Measurements from ENCODE around the gene TSPAN16.

Gene TSPAN16, protein sequence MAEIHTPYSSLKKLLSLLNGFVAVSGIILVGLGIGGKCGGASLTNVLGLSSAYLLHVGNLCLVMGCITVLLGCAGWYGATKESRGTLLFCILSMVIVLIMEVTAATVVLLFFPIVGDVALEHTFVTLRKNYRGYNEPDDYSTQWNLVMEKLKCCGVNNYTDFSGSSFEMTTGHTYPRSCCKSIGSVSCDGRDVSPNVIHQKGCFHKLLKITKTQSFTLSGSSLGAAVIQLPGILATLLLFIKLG

DNA sequence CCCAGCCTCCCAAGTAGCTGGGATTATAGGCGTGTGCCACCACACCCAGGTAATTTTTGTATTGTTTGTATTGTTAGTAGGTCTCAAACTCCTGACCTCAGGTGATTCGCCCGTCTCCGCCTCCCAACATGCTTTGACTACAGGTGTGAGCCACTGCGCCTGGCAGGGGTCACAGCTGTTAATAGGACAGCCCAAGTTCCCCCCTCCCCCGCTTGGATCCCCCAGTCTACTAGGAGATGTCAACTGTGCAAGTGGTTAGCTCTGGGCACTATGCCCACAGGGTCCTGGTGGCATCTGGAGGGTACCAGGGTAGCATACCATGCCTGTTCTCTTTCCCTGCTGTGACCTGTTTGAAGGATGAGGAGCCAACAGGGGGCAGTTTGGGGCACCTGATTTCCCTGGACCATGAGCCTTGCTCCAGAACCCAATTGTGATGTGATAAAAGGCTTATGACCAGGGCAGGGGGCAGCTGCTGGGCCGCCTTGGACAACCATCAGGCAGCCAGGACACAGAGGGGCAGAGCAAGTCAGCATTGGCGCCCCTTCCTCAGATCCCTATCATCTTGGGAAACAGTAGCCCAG is at the start of gene TSPAN16:
Gene TSPAN16, plus strand, starts transcription at position 496 of the 581 bp plus-strand sequence. CDS start 138 bp downstream, outside the sequence.
- DNase-seq (ENCODE audit: low read depth in 2 of 2), result no peak

- no peak for DNase-seq (ENCODE audit: low read depth in 2 of 2)
These were observed 49.0 kb upstream of the TSPAN16 start for GRCh38 chr19:11246941-11247340.

DNA sequence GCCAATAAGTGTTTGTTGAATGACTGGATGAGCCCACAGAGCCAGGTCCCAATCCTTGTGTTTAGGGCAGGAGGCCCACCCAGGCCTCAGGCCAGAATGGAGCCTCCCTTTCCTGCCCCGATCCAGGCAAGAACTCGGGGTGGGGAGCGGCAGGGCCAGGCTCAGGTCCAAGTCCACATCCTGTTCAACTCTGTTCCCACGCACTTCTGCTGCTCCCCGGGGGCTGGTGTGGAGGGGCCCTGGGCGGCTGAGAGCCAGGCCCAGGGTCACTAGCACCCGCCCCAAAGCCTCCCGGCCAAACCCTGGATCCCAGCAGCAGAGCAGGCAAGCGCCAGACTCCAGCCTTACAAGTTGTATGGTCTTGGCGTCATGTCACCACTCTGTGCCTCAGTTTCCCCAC is 48.6 kb upstream of the TSPAN16 start:
- DNase-seq (ENCODE audit: low read depth in 2 of 2), result no peak

DNA sequence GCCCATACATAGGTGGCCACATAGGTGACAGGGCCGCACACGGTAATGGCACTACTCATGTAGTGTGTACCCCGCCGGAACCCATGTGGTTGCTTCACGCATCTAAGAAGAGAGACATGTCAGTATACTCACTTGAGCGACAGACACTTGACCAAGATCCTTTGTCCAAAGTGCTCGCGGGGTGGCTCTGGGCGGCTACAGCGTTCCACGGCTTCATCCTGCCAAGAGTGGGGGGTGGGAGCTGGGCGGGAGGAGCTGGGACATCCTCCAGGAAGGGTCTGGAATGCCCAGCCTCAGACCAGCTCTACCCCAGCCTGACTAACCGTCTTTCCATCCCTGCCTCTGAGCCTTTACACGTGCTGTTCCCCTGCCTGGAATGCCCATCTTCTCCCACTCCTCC is 48.0 kb upstream of the TSPAN16 start:
- DNase-seq (ENCODE audit: low read depth in 2 of 2), result no peak

DNA sequence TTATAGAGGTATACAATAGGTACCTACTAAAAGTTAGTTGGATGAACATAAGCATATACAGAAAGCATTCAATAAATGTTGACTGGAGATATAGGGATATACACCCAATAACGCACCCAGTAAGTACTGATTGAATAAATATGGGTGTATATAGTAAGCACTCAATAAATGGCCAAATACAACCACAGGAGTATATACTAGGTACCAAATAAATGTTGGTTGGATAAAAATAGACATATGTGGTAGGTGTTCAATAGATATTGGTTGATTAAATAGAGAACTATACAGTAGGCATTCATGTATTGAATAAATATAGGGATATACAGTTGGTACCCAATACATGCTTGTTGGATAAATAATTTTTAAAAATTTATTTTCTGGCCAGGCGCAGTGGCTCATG is 47.1 kb upstream of the TSPAN16 start:
- DNase-seq (ENCODE audit: low read depth in 2 of 2), result no peak

- DNase-seq (ENCODE audit: low read depth in 2 of 2), result no peak
These were observed 44.7 kb upstream of the TSPAN16 start for GRCh38 chr19:11251217-11251616.

DNA sequence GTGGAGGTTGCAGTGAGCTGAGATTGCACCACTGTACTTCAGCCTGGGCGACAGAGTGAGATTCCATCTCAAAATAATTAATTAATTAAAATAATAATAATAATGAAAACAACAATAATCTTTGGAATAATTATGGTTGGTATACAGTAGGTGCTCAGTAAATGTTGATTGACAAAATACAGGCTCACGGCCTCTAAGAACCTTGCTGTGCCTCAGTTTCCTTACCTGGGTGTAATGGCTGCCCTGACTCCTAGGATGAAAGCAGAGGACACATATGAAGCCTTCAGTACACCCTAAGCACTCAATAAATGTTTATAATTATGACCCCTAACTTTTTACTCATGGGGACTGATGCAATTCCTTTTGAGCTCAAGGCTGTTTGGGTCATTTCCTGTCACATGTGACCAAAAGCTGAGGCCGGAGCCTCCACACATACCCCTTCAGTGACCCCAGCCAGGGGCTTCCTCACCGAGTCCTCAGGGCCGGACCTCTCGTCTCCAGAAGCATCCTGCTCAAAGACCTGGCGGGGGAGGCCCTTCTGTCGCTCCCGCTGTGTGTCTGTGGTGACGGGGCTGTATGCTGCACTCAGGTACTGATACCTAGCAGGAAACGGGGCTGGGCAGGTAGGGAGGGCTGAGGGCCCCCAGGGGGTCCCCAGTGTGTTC is 44.2 kb upstream of the TSPAN16 start:
- no peak for DNase-seq (ENCODE audit: low read depth in 2 of 2)

- no peak for DNase-seq (ENCODE audit: low read depth in 2 of 2)
These were observed 43.1 kb upstream of the TSPAN16 start for GRCh38 chr19:11252665-11253355.

DNA sequence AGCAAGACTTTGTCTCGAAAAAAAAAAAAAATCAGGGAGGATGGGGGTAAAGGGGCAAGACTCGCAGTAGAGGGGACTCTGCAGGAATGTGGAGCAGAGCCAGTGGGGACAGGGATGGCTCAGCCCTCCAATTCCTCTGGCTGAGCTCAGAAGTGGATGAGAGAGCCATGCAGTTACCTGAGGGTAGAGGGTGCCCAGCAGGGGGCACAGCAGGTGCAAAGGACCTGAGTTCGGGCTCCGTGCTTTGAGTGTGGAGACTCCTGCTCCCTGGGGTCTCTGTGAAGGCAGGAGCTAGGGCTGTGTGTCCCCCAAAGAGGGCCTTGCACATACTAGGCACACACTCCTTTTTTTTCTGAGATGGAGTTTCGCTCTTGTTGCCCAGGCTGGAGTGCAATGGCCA is 41.3 kb upstream of the TSPAN16 start:
- no peak for DNase-seq (ENCODE audit: low read depth in 2 of 2)

GRCh38 chr19:11256189-11256588 is 39.8 kb upstream of the TSPAN16 start:
- no peak for DNase-seq (ENCODE audit: low read depth in 2 of 2)

GRCh38 chr19:11257846-11258380 is 38.0 kb upstream of the TSPAN16 start:
- DNase-seq (ENCODE audit: low read depth in 2 of 2), result no peak

GRCh38 chr19:11260996-11261395 is 35.0 kb upstream of the TSPAN16 start:
- no peak for DNase-seq (ENCODE audit: low read depth in 2 of 2)

- DNase-seq (ENCODE audit: low read depth in 2 of 2), result no peak
These were observed 34.5 kb upstream of the TSPAN16 start for GRCh38 chr19:11261431-11261970.

- no peak for DNase-seq (ENCODE audit: low read depth in 2 of 2)
These were observed 33.8 kb upstream of the TSPAN16 start, which contains the start of gene DOCK6 for GRCh38 chr19:11261971-11262839. TSS of gene DOCK6 (minus strand) at chr19:11262524. CDS start at chr19:11262440, 84 bp downstream.

DNA sequence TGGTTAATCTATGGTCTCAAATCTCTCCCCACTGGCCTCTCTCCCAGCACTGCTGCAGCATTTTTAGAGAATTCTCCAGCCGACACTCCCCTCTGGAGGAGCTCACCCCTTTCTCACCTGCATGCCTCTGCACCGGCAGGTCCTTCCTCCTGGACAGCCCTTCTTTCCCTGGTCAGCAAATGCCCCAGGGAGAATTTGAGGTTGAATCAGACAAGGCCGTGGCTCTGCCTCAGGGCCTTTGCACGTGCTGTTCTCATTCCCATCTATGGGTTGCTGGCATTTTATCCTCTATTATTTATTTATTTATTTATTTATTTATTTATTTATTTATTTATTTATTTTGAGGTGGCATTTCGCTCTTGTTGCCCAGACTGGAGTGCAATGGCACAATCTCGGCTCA is 32.2 kb upstream of the TSPAN16 start:
- no peak for DNase-seq (ENCODE audit: low read depth in 2 of 2)

- no peak for DNase-seq (ENCODE audit: low read depth in 2 of 2)
These were observed 31.3 kb upstream of the TSPAN16 start for GRCh38 chr19:11264452-11265176.

DNA sequence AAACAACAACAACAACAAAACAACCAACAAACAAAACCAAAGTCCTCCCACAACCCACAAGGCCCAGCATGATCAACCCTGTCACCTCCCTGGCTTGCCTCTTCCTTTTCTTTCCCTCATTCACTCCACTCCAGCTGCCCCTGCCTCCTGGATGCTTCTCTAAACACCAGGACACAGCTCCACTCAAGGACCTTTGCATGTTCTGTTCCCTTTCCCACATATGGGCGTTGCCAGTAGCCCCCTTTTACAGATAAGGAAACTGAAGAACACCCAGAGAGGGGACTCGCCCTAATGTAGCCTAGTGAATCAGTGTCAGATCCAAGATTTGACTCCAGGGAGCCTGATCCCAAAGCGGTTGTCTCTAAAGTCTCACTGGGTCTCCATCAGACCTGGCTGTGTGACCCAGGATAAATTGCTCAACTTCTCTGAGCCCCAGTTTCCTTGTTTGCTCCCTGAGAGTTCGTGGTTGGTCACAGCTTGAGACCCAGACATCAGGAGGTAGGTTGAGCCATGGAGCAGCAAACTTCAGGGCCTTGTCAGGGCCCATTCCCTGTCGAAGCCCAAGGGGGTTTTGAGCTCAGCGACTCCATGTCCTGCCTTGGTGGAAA is 30.7 kb upstream of the TSPAN16 start:
- DNase-seq (ENCODE audit: low read depth in 2 of 2), result no peak

- DNase-seq (ENCODE audit: low read depth in 2 of 2), result no peak
These were observed 30.1 kb upstream of the TSPAN16 start for GRCh38 chr19:11265785-11266236.

- DNase-seq (ENCODE audit: low read depth in 2 of 2), result no peak
These were observed 28.5 kb upstream of the TSPAN16 start for GRCh38 chr19:11267316-11268085.
